Tibial nerve (tissue), 4 donors: ENCODE data around the gene PEX3.

Experiments
- CTCF ChIP-seq, 5 experiments: fragments of 200-600 bp in 3 of 5; fragments of 450-650 bp in 2 of 5; sonication (generic) in 3 of 5; IDR thresholded peaks; one replicate each; pipeline ENCODE4 v1.5.1; 2016 to 2019; ENCODE audit warnings: antibody characterized with exemption in 5 of 5, mild to moderate bottlenecking in 3 of 5, moderate library complexity in 2 of 5
- EP300 ChIP-seq, 2 donors: sonication (generic); formaldehyde crosslinking; IDR thresholded peaks; one replicate each; pipeline ENCODE4 v1.6.1; 2017; ENCODE audit warnings: antibody characterized with exemption in 2 of 2, mild to moderate bottlenecking in 1 of 2

- TF ChIP-seq CTCF (IDR thresholded peaks at IDR 0.05) (no peak), EP300 (IDR thresholded peaks at IDR 0.05) (no peak)
These were observed 18.0 kb upstream of the PEX3 start for GRCh38 chr6:143432588-143432987.
